ENCODE results near the gene FOXN3. TPM values are rescaled to one million over a fixed set of nuclear protein-coding genes. Genes with fewer than 3 reads are reported as not detected.
A peak's percentile ranks its signal among the peaks of the same experiment; 100 is the strongest.

FOXN3 gene
- total and polyA plus RNA-seq, 10 of the 15 experiments (the other 5 are each of a cell fraction or from before 2014, with no cell fraction given), result 4.5 to 68.9 (median 29.7) TPM

- TF ChIP-seq NFYA (IDR thresholded peaks at IDR 0.05; ENCODE audit: borderline replicate concordance, low read depth, low read length), result peak; percentile 23
- no peak for TF ChIP-seq ZNF207 (IDR thresholded peaks at IDR 0.05; ENCODE audit: borderline replicate concordance)
- TF ChIP-seq NFXL1 (IDR thresholded peaks at IDR 0.05; ENCODE audit: borderline replicate concordance), result no peak
- TF ChIP-seq PAX8 (IDR thresholded peaks at IDR 0.05), result 0 out of 2 replicates have a peak, but pooled peaks have one; percentile 5
- 0 out of 2 replicates have a peak, but pooled peaks have one; percentile 45 for TF ChIP-seq ATF7 (IDR thresholded peaks at IDR 0.05; ENCODE audit: low read depth)
- TF ChIP-seq RUNX3 (IDR thresholded peaks at IDR 0.05; ENCODE audit: low read length), result peak; percentile 3; the same call in 1 of the 2 replicates
- TF ChIP-seq GATAD2B (conservative IDR thresholded peaks at IDR 0.05; ENCODE audit: low read depth), result 0 out of 2 replicates have a peak, but pooled peaks have one; percentile 28
- TF ChIP-seq POLR2A (IDR thresholded peaks at IDR 0.05; ENCODE audit: low read depth, low read length), result peak; percentile 31; the same call in 1 of the 2 replicates
Observed at GRCh38 chr14:89416002-89416995, 734 bp downstream of the FOXN3 start (continued).

- DNase-seq (ENCODE audit: low read depth, low spot score) (no peak), ATAC-seq (no peak), FAIRE-seq (no peak)
- in situ Hi-C loops (cut with MboI), result no loop called here
- Histone ChIP-seq H3K9ac (ENCODE audit: control insufficient read depth, insufficient read depth, low read length) (peak overlapping the region; percentile 94), H3K36me3 (ENCODE audit: control insufficient read depth in 2 of 2, insufficient read depth in 2 of 2, low read length in 1 of 2) (peaks cover 3% of the 10 kb centered on the region in 2 experiments), H3K4me2 (ENCODE audit: control insufficient read depth, insufficient read depth) (peak overlapping the region; percentile 56), H3K27ac (ENCODE audit: control insufficient read depth, insufficient read depth) (peak overlapping the region; percentile 91; the same call in 1 of the 2 replicates), H3K27me3 (replicated peaks in 1 of 2; ENCODE audit: control insufficient read depth in 2 of 2, insufficient read depth in 2 of 2, low read length in 1 of 2) (no peaks in the 10 kb centered on the region), H3K9me3 (replicated peaks; ENCODE audit: control insufficient read depth, insufficient read depth, low read length) (peaks cover 2% of the 10 kb centered on the region; the same call in 2 of the 3 replicates), H3K4me1 (ENCODE audit: control insufficient read depth, insufficient read depth, low read length) (peaks cover 12% of the 10 kb centered on the region), H4K20me1 (ENCODE audit: control insufficient read depth, insufficient read depth) (no peaks in the 10 kb centered on the region), H3K79me2 (ENCODE audit: control insufficient read depth, insufficient read depth, low read length) (peaks cover 67% of the 10 kb centered on the region), H2AFZ (ENCODE audit: control insufficient read depth, low read depth, low read length) (no peak overlapping the region), H3K4me3 (peak overlapping the region; percentile 85)
- ChIA-PET CTCF (interaction anchor here (0.7 to 2.9 kb wide), 13 partner anchors 9 to 238 kb away, joined by 3 to 12 read pairs (median 3); no protein-coding TSS in a partner anchor), POLR2A (interaction anchor here (0.5 to 2.3 kb wide), 17 partner anchors 9 to 155 kb away, joined by 3 to 13 read pairs (median 4); no protein-coding TSS in a partner anchor), SMC1A (ENCODE audit: uncharacterized antibody, unreplicated experiment) (interaction anchor here (0.9 to 2.9 kb wide), 25 partner anchors 9 to 357 kb away, joined by 3 to 16 read pairs (median 4); no protein-coding TSS in a partner anchor), RAD21 (ENCODE audit: unreplicated experiment) (interaction anchor here (0.6 to 2.9 kb wide), 18 partner anchors 9 to 266 kb away, joined by 3 to 27 read pairs (median 3); no protein-coding TSS in a partner anchor)
- TF ChIP-seq BMI1 (IDR thresholded peaks at IDR 0.05; ENCODE audit: borderline replicate concordance), result peak; percentile 77; the same call in 1 of the 2 replicates
- no peak for TF ChIP-seq NRF1 (conservative IDR thresholded peaks at IDR 0.05; ENCODE audit: low read depth, low read length)
- TSS peak; percentile 52 for BruUV-seq (replicated peaks)
- intact Hi-C loops (cut with micrococcal nuclease; ENCODE audit: unreplicated experiment), result loop anchor here (2.0 to 5.0 kb wide), 3 partner anchors 33 to 112 kb away; no protein-coding TSS in a partner anchor
- 67% methylated on average over 5 of the region's 5 CpGs for WGBS (ENCODE audit: insufficient coverage, insufficient replicate concordance, low lambda C conversion rate, missing lambda C conversion rate)
Observed at GRCh38 chr14:89415159-89415558, 1.9 kb downstream of the FOXN3 start.
